ENCODE results near the gene CFAP99.

The CFAP99 gene

DNA sequence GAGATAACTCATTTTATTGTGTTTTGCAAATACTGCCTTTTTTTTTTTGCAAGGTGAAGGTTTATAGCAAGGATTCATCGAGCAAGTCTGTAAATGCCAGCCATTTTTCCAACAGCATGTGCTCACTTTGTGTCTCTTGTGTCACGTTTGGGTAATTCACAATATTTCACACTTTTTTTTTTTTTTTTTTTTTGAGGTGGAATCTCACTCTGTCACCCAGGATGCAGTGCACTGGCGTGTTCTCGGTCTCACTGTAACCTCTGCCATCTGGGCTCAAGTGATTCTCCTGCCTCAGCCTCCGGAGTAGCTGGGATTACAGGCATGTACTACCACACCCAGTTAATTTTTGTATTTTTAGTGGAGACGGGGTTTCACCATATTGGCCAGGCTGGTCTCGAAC is 52.0 kb downstream of the CFAP99 start:
- DNase-seq (ENCODE audit: low read depth), result no peak

DNA sequence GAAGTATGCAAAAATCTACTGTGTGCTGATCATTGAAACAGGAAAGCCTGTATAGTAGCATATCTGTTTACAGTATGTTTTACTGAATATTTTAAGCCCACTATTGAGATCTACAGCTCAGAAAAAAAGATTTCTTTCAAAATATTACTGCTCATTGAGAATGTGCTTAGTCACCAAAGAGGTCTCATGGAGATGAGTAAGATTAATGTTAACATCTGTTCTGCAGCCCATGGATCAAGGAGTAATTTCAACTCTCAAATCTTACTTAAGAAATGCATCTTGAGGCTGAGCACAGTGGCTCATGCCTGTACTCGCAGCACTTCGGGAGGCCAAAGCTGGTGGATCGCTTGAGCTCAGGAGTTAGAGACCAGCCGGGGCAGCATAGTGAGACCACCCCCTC is 53.4 kb downstream of the CFAP99 start:
- no peak for DNase-seq (ENCODE audit: low read depth)

DNA sequence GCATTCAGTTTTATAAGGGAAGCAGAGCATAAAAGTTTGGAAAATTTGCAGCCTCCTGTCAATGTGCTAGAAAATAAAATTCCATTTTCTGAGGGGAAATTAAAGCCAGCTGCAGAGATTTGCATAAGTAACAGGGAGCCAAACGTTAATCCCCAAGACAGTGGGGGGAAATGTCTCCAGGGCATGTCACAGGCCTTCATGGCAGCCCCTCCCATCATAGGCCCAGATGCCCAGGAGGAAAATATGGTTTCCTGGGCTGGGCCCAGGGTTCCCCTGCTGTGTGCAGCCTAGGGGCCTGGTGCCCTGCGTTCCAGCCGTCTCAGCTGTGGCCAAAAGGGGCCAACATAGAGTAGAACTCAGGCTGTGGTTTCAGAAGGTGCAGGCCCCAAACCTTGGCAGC is 59.5 kb downstream of the CFAP99 start:
- DNase-seq (ENCODE audit: low read depth), result no peak

DNA sequence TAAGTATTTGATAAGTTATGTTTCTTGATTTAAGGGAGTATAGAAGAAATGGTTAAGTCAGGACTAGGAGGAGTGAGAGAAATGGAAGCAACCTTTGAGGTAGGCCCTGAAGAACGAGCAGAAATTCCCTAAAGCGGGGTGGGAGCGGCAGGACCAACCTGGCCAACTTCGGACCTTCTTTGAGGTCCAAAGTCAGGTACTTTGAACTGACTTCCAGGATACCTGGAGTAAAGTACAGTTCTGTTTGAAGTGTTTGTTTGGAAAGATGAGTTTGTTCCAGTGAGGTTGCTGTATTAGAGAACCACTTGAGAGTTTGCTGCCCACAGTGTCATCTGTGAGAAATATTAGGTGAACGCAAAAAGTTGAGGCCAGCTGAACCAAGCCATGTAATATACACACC is 61.9 kb downstream of the CFAP99 start:
- no peak for DNase-seq (ENCODE audit: low read depth)

DNA sequence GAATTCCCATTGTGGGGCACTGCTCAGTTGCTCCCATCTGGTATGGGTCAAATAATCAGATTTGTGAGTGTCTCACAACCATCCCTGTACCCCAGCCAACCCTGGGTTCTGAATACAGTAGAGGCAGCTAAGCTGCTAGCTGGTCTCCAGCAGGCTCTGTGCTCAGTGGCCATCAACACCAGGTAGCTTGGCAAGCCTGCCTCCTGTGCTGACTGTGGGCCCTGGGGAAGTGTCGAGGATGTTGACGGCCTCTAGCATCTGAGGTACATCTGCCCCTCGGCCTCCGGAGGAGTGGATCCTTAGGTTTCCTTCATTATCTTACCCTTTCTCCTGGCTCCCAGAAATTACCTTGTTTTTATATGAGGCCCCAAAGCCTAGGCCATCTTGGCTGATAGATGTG is 63.4 kb downstream of the CFAP99 start:
- DNase-seq (ENCODE audit: low read depth), result no peak

DNA sequence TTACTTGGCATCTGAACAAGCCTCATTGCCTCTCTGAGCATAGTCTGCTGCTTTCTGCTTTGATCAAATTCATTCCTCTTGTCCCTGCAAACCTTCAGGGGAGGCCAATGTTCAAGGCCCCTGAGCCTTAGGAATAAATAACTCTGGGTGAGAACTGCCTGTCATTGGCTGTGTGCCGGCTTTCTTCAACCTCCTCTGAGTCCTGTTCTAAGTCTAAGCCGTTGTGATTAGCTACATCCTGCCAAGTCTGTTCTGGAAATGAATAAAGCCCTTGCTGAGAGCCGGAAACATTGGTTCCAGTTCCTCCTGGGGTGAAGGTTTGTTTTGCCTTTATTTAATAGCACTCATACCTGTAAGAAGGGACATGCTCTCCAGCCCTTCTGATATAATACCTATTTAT is 63.9 kb downstream of the CFAP99 start:
- DNase-seq (ENCODE audit: low read depth), result no peak

DNA sequence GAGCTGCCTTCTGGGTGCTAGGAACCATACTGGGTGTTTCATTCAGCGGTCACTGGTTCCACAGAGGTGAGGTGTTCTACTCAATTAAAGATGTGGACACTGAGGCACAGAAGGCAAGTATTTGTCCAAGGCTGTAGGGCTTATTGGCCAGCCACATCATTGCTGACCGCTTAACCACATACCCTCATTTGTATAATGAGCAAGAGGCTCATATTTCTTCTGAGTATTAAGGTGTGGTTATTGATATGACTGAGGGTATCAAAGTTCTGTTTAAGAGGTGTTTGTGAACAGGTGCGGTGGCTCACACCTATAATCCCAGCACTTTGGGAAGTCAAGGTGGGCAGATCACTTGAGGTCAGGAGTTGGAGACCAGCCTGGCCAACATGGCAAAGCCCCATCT is 64.5 kb downstream of the CFAP99 start:
- no peak for DNase-seq (ENCODE audit: low read depth)

DNA sequence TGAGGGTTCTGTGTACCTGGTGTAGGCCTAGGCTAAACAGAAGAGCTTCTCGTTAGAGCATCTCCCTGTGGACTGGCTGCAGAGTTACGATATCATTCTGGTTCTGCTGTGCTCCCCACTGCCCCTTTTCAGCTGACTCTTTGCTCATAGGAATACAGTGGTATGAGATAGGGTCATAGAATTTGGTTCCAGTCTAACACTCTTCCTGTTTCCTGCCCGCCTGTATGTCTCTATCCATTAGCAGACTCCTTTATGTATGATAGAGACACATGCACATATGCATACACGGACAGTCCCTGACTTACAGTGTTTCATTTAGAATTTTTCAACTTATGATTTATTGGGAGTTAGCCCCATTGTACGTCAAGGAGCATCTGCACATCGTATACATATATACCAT is 65.4 kb downstream of the CFAP99 start:
- no peak for DNase-seq (ENCODE audit: low read depth)

DNA sequence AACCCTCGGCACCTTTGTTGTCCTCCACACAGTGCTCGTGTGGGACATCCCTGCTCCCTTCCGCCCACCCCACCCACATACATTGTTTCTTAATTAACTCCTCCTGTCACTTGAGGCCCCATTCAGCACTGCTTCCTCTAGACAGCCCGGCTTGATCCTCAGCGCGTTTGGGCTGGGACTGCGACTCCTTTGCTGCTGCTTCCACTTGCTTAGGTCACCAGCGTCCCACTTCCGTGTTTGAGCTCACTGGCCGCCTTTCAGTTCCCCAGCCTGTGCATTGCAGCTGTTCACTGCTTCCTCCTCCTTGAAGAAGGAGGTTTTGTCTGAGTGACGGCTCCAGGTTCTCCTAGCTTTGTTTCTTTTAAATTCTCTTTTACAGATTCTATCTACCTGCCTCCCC is 66.2 kb downstream of the CFAP99 start:
- DNase-seq (ENCODE audit: low read depth), result peak; percentile 40

DNA sequence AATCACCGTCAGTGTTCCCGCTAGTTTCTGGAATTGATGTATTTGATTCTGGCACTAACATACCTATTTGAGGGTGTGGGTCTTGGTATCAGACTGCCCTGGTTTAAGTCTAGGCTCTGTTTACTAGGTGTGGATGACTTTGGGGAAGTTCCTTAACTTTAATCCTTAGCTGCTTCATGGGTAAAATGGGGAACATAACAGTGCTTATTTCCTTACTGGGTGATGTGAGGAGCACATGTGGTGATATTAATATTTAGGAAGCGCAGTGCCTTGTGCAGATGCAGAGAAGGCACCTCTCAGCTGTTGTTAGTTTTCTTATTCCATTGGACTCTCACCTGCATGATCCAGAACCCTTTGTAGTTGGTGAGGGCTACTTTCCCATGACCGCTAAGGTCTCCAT is 67.2 kb downstream of the CFAP99 start:
- no peak for DNase-seq (ENCODE audit: low read depth)

DNA sequence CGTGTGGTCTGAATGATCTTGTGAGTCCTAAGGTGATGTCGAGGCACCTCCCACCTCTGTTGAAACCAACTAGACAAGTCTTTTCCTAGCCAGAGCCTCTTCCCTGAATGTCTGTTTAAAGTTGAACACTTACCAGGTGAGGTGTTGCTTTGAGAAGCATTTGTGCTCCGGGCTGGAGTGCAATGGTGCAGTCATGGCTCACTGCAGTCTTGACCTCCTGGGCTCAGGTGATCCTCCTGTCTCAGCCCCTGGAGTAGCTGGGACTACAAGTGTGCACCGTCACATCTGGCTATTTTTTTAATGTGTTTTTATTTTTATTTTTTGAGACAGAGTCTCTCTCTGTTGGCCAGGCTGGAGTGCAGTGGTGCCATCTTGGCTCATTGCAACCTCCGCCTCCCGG is 68.2 kb downstream of the CFAP99 start:
- DNase-seq (ENCODE audit: low read depth), result no peak

DNA sequence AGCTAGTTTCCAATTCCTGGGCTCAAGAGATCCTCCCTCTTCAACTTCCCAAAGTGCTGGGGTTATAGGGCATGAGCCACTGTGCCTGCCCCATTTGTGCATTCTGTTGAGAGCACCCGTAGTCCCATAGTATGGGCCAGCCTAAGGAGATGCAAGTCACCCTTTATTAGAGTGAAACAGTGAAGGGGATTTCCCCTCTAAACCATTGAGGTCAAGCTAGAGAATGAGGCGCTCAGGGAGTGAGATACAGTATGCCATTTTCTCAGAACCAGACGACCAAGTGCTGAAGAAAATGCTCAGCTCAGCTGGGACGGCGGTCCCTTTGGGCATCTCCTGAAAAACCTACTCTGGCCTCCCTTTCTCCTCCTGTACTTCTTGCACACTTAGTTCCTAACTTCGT is 68.9 kb downstream of the CFAP99 start:
- DNase-seq (ENCODE audit: low read depth), result no peak

DNA sequence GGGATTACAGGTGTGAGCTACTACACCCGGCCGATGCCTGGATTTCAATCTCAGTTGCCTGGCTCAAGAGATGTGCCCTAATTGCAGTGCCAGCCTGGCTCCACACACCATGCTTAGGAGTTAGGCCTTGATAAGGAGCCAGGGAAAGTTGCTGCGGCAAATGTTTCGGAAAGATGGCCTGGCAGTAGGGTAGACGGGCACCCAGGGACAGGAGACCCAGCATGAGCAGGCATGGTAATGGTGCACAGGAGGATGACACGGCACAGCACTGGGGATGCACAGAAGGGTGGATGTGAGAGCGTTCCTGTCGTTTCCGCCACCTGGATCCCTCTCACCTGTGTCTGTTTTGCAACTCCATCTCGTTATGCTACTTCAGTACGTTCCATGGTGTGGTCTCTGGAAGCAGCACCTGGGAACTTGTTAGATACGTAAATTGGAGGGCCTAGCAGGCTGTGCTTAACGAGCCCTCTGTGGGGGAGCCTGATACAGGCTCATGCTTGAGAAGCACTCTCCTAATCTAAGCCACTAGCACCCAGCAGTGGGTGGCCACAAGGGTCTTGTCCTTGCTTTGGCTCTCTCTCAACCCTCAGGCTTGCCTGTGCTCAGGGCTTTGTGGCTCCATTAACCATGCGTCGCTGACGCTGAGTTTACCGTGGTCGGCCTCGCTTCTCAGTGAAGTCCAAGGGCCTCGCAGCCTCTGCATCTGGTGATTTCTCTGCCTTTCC is 70.5 kb downstream of the CFAP99 start:
- no peak for DNase-seq (ENCODE audit: low read depth)

DNA sequence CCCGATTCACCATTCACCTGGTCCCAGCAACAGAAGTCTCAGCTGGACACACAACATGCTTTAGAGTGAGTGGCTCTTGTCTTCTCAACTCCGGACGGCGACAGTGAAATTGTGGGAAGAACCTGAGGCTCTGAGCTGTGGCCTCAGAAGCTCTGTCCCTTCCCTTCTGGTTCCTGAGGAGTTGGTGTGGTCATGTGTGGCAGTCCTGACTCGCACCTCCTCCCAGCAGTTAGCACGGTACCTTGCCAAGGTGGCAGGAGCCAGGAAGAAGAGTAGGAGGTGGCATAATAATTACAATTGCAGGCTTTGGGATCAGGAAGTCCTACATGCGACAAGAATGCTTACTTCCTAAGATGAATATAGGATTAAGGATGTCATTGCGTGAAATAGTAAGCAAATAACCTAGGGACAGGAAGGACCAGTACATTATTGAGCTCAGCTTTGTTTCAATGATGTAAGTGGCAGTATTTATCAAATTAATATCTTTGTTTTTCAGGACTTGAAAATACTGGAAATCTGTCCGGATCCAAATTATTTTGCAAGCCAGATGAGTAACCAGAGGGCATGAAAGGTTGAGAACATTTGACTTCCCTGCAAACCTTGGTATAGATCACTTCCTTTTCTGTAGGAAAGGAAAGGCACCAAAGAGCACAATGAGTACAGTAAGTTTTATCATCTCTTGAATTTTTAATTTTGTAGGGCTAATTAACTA is 71.2 kb downstream of the CFAP99 start:
- no peak for DNase-seq (ENCODE audit: low read depth)

DNA sequence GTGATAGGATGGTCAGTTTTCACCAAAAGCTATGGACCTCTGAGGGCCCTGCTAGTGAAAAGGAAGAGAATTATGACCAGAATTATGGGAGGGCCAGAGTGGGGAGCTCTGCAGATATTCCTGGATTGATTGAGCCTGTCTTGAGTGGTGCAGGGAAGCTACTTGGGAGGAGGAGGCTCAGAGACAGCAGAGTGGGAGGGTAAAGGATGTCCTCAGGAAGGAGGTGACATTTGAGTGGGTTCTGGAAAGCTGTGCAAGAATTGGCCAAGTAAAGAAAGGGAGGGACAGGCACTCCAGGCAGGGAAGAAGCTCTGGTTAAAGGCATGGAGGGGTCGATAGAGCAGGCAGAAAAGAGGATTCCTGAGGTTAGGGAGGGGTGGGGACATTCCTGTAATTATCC is 74.2 kb downstream of the CFAP99 start:
- no peak for DNase-seq (ENCODE audit: low read depth)

DNA sequence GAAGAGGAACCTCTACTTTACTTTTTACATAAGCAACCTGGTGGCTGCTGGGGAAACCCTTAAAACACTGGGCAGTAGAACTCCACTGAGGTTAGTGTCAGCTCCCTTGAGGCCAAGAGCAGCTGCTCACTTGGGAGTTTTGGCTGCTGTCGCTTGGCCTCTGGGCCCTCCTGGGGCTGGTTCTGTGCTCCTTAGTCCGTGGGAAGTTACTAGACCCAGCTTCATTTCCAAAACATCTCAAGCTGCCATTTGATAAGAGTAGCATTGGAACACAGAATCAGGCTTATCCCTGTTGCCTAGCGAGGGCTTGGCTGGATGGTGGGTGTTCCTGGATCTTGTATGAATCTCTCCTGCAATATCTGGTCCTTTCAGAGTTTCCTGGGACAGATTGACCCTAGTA is 76.2 kb downstream of the CFAP99 start:
- DNase-seq (ENCODE audit: low read depth), result no peak

DNA sequence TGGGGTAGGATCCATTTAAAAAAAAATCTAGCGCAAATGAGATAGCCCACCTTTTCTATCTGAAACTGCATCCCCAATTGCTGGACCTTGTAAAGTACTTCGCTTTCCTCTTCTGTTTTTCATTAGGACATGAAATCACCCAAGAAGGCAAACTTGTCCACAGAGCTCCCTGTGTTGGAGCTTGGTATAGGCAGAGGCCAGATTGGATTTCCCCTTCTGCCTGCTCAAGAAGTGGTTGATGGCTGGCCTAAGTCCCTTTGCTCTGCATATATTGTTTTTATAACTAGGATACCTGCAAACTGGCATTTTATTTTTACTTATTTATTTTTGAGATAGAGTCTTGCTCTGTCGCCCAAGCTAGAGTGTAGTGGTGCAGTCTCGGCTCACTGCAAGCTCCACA is 78.6 kb downstream of the CFAP99 start:
- DNase-seq (ENCODE audit: low read depth), result no peak

DNA sequence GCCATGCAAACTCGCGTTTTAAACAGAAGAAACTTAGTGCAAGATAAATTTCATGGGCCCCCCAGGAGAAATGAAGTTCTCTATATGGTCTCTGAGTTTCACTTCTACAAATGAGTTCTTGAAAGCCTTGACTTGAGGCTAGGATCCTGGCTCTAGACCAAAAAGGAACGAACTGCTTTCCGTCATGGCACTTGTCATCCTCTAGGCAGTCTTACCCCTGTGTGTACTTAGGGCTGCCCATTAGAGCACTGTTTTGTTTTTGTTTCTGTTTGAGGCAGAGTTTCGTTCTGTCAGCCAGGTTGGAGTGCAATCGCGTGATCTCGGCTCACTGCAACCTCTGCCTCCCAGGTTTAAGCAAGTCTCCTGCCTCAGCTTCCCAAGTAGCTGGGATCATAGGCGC is 79.2 kb downstream of the CFAP99 start:
- no peak for DNase-seq (ENCODE audit: low read depth)

DNA sequence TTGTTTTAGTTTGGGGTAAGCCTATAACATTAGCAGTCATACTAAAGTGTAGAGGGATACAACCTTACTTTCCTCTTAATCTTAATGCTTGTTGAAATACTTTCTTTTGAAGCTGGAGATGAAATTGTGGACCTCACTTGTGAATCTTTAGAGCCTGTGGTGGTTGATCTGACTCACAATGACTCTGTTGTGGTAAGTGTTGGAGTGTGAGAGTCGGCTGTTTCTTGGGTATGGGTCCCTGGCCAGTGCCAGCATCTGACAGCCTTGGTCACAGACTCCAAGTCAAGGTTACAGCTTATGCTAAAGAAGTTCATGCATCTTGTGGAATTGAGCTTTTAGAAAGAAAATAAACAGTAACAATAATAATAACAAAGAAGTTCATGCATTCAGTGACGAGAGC is 81.8 kb downstream of the CFAP99 start:
- DNase-seq (ENCODE audit: low read depth), result no peak

DNA sequence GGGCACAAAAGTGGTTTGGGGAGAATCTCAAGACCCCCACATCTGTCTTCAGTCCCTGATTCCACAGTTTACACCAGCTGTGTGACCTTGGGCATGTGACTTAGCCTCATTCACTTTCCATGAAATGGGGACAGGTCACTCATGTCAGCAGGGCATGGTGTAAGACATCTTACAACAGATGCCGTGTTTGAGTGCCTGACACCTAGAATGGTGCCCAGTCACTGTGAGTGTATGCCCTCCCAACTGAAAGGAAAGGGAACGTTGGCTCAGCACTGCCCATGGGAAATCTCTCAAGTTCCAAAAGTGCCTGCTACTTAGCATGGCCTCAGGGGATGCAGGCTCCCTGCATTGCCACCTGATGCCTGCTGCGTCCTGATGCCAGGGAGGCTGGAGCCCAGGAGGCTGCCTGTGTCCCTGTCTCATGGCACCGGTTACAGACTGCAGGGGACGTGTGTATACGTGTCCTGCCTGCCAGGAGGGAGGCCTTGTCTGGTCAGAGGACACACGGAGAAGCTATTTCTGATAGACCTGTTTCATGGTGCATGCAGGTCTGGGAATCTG is 82.4 kb downstream of the CFAP99 start:
- no peak for DNase-seq (ENCODE audit: low read depth)

DNA sequence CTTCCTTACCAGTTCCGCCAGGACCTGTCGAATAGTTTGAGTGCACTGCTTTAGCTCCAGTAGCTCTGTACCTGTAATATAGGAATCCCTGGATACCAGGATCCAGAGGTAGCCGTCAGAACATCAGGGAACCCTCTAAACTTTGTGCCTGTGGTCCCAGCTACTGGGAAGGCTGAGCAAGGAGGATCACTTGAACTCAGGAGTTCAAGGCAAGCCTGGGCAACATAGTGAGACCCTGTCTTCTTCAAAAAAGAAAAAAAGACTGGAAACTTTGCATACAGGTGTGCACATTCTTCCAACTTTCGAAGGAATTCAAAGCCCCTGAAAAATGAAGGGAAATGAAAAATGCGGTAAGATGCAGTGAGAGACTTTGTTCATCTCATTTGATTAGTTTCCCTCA is 85.1 kb downstream of the CFAP99 start:
- DNase-seq (ENCODE audit: low read depth), result no peak

DNA sequence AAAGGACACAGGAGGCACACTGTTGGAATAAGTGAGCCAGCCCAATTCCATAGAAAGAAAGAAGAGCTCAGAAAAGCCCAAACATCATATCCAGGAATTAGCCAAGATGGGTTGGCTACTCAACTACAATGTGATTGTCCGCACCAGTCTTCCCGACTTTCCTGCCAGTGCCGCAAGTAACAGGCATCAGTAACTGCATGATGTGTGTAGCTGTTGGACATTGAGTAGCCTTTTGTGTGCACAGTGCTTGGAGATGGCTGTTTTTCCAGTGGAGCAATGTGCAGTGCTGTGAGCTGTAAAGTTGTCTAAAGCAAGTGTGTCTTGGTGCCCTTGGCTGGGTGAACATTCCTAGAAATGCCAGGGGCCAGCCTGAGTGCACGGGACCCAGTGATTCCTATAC is 88.5 kb downstream of the CFAP99 start:
- DNase-seq (ENCODE audit: low read depth), result no peak

DNA sequence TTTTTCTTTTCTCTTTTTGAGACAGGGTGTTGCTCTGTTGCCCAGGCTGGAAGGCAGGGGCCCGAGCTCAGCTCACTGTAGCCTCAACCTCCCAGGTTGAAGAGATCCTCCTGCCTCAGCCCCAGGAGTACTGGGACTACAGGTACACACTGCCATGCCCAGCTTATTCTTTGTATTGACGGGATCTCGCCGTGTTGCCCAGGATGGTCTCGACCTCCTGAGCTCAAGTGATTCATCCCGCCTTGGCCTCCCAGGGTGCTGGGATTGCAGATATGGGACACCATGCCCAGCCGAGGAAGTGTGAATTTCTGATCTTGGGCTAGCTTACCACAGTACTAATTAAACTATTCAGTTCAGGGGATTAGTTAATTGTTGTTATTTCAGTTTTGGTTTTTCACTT is 89.1 kb downstream of the CFAP99 start:
- no peak for DNase-seq (ENCODE audit: low read depth)
